CD14-positive monocyte (primary cell): ENCODE results near the gene SIX2. TPM values are rescaled to one million over a fixed set of nuclear protein-coding genes. Genes with fewer than 3 reads are reported as not detected.

ENCODE experiments used
- DNase-seq, 3 donors: peaks; one replicate each; pipeline ENCODE4 v3.0.0-alpha.2; 2011 to 2022
- H2AFZ ChIP-seq: 2 replicates; pipeline ENCODE4 v1.6.0; 2012; ENCODE audit warnings: mild to moderate bottlenecking, low read depth, low read length, inconsistent platforms; ENCODE audit not compliant: insufficient read depth, poor library complexity, severe bottlenecking
- H3K27ac ChIP-seq, 2 donors: 1 replicate in 1 of 2; 2 replicates in 1 of 2; pipeline ENCODE4 v1.5.1; 2012 to 2013; ENCODE audit warnings: low read length in 2 of 2, control low read depth in 1 of 2, inconsistent platforms in 1 of 2, low read depth in 1 of 2, mild to moderate bottlenecking in 1 of 2
- H3K27me3 ChIP-seq, 2 donors: one replicate each; pipeline versions ENCODE4 v1.6.0 to v1.6.1; 2011 to 2013; ENCODE audit warnings: low read length in 2 of 2; ENCODE audit not compliant: control insufficient read depth in 2 of 2, insufficient read depth in 2 of 2
- H3K36me3 ChIP-seq, 2 donors: replicated peaks in 1 of 2; 1 replicate in 1 of 2; 2 replicates in 1 of 2; pipeline versions ENCODE4 v1.5.1 to v1.6.1; 2012 to 2013; ENCODE audit warnings: low read length in 2 of 2, control low read depth in 1 of 2, inconsistent platforms in 1 of 2, mild to moderate bottlenecking in 1 of 2; ENCODE audit not compliant: insufficient read depth in 2 of 2, control insufficient read depth in 1 of 2
- H3K4me1 ChIP-seq, 2 donors: 1 replicate in 1 of 2; 2 replicates in 1 of 2; pipeline versions ENCODE4 v1.5.1 to v1.6.1; 2012 to 2013; ENCODE audit warnings: low read length in 2 of 2, control low read depth in 1 of 2, inconsistent platforms in 1 of 2, mild to moderate bottlenecking in 1 of 2, moderate library complexity in 1 of 2; ENCODE audit not compliant: insufficient read depth in 2 of 2, control insufficient read depth in 1 of 2
- H3K4me2 ChIP-seq: replicated peaks from 2 replicates; pipeline ENCODE3; 2012; ENCODE audit warnings: low read length, moderate library complexity, mild to moderate bottlenecking; ENCODE audit not compliant: poor library complexity, severe bottlenecking; ENCODE audit errors: extremely low read depth
- H3K4me3 ChIP-seq, 3 experiments: fragments of 200-600 bp in 1 of 3; sonication (generic) in 1 of 3; replicated peaks in 1 of 3; 1 replicate in 2 of 3; 2 replicates in 1 of 3; pipeline ENCODE4 v1.5.1; 2011 to 2013; ENCODE audit warnings: low read length in 3 of 3, mild to moderate bottlenecking in 3 of 3, control low read depth in 2 of 3, low read depth in 2 of 3, inconsistent platforms in 1 of 3, moderate library complexity in 1 of 3
- H3K79me2 ChIP-seq: 2 replicates; pipeline ENCODE4 v1.6.0; 2012; ENCODE audit warnings: mild to moderate bottlenecking, control low read depth, inconsistent platforms, low read length, moderate library complexity; ENCODE audit not compliant: insufficient read depth
- H3K9ac ChIP-seq: 2 replicates; pipeline ENCODE4 v1.6.0; 2017; ENCODE audit warnings: low read length, mild to moderate bottlenecking; ENCODE audit not compliant: insufficient read depth, poor library complexity, severe bottlenecking
- H3K9me3 ChIP-seq, 2 donors: replicated peaks in 1 of 2; 1 replicate in 1 of 2; 2 replicates in 1 of 2; pipeline versions ENCODE4 v1.5.1 to v1.6.1; 2012 to 2013; ENCODE audit warnings: low read length in 2 of 2, control low read depth in 1 of 2; ENCODE audit not compliant: control insufficient read depth in 1 of 2, insufficient read depth in 1 of 2
- H4K20me1 ChIP-seq: 2 replicates; pipeline ENCODE4 v1.6.0; 2012; ENCODE audit warnings: mild to moderate bottlenecking, low read length, control low read depth, moderate library complexity; ENCODE audit not compliant: insufficient read depth
- H3K27ac Mint-ChIP-seq, 7 donors: one replicate each; pipeline ENCODE4 v1.8.0; 2020; ENCODE audit warnings: mild to moderate bottlenecking in 7 of 7, mixed read lengths in 7 of 7, moderate library complexity in 6 of 7, inconsistent platforms in 2 of 7
- H3K27me3 Mint-ChIP-seq, 3 donors: one replicate each; pipeline ENCODE4 v1.8.0; 2021 to 2022; ENCODE audit warnings: low read depth in 3 of 3, mild to moderate bottlenecking in 3 of 3, mixed read lengths in 3 of 3, moderate library complexity in 3 of 3, inconsistent platforms in 1 of 3
- H3K36me3 Mint-ChIP-seq, 2 donors: one replicate each; pipeline ENCODE4 v1.8.0; 2020; ENCODE audit warnings: mixed read lengths in 2 of 2, inconsistent platforms in 1 of 2, mild to moderate bottlenecking in 1 of 2
- H3K4me1 Mint-ChIP-seq: one replicate; pipeline ENCODE4 v1.8.0; 2020; ENCODE audit warnings: mild to moderate bottlenecking, mixed read lengths
- H3K4me3 Mint-ChIP-seq, 2 donors: one replicate each; pipeline ENCODE4 v1.8.0; 2020; ENCODE audit warnings: mild to moderate bottlenecking in 2 of 2, mixed read lengths in 2 of 2, moderate library complexity in 1 of 2
- H3K9me3 Mint-ChIP-seq, 7 donors: one replicate each; pipeline ENCODE4 v1.8.0; 2020 to 2022; ENCODE audit warnings: mixed read lengths in 7 of 7, mild to moderate bottlenecking in 6 of 7, moderate library complexity in 6 of 7, inconsistent platforms in 2 of 7
- CTCF ChIP-seq: fragments of 200-600 bp; IDR thresholded peaks from one replicate; pipeline ENCODE4 v1.8.0; 2022; ENCODE audit warnings: antibody characterized with exemption, mild to moderate bottlenecking
- WGBS: methylation state at CpG from one replicate; pipeline ENCODE4 v1.1.5; 2013; ENCODE audit warnings: missing lambda C conversion rate; ENCODE audit not compliant: insufficient coverage; 5-methylcytosine and 5-hydroxymethylcytosine counted together
- intact Hi-C, 2 donors: fragments of 100-400 bp; cut with micrococcal nuclease; formaldehyde crosslinking; loops; one replicate each; pipeline versions ENCODE4 v1.15.0 to v1.15.1; 2023
- polyA plus RNA-seq, 3 donors: library from polyadenylated mRNA; depleted of rRNA in 1 of 3; unstranded in 2 of 3; stranded (reverse) in 1 of 3; fragments of 300-500 nt in 2 of 3; fragments of >200 nt in 1 of 3; fragmentation: Illumina TruSeq in 2 of 3; gene quantifications; 1 replicate in 2 of 3; 2 replicates in 1 of 3; pipeline ENCODE4 v1.2.3, GENCODE V29; 2012 to 2021

The SIX2 gene
- polyA plus RNA-seq, 3 donors: not detected

- intact Hi-C loops: no loop called here
Measured at GRCh38 chr2:45049569-45050336, 40.5 kb upstream of the SIX2 start.

GRCh38 chr2:45047301-45047700 is 38.0 kb upstream of the SIX2 start:
- Histone ChIP-seq H3K9me3 (no peaks in the 10 kb centered on the region), H3K36me3 (no peaks in the 10 kb centered on the region), H3K4me2 (no peak overlapping the region), H2AFZ (no peak overlapping the region), H3K4me1 (no peaks in the 10 kb centered on the region), H3K79me2 (no peaks in the 10 kb centered on the region), H3K27me3 (peaks cover 9 to 11% of the 10 kb centered on the region in 2 donors), H3K4me3 (no peak overlapping the region), H4K20me1 (no peaks in the 10 kb centered on the region), H3K27ac (no peak overlapping the region), H3K9ac (no peak overlapping the region)
- Mint-ChIP-seq H3K9me3 (peaks cover 0 to 3% (median 0%) of the 10 kb centered on the region in 7 donors), H3K27me3 (peaks cover 2 to 27% (median 15%) of the 10 kb centered on the region in 3 donors), H3K36me3 (no peaks in the 10 kb centered on the region), H3K27ac (no peak overlapping the region), H3K4me1 (no peaks in the 10 kb centered on the region), H3K4me3 (no peak overlapping the region)
- DNase-seq: no peak
- no peak for TF ChIP-seq CTCF
- intact Hi-C loops: no loop called here
- 100% methylated on average over 3 of the region's 4 CpGs for WGBS

More at GRCh38 chr2:45049569-45050336, 40.5 kb upstream of the SIX2 start:
- Histone ChIP-seq H3K79me2 (no peaks in the 10 kb centered on the region), H3K4me2 (no peak overlapping the region), H3K9me3 (no peaks in the 10 kb centered on the region), H3K4me1 (no peaks in the 10 kb centered on the region), H2AFZ (no peak overlapping the region), H3K4me3 (no peak overlapping the region), H3K36me3 (no peaks in the 10 kb centered on the region), H3K27me3 (peaks cover 0 to 3% of the 10 kb centered on the region in 2 donors), H3K9ac (no peak overlapping the region), H4K20me1 (no peaks in the 10 kb centered on the region), H3K27ac (no peak overlapping the region)
- WGBS: 90% methylated on average over 13 of the region's 19 CpGs
- Mint-ChIP-seq H3K4me1 (no peaks in the 10 kb centered on the region), H3K9me3 (peaks cover 0 to 2% (median 0%) of the 10 kb centered on the region in 7 donors), H3K27me3 (peaks cover 3 to 18% (median 8%) of the 10 kb centered on the region in 3 donors), H3K4me3 (no peak overlapping the region), H3K36me3 (no peaks in the 10 kb centered on the region), H3K27ac (no peak overlapping the region)
- TF ChIP-seq CTCF: no peak
- DNase-seq: no peak
